Coronary artery (tissue), 2 donors: ENCODE measurements around the gene CA5A.
"Not testable (repeated sequence)": the region's sequence is repeated elsewhere in the genome, so short reads cannot be mapped to it uniquely, and the experiment has no call there.

Experiments used
- DNase-seq: peaks from one replicate; pipeline ENCODE4 v3.0.0-alpha.2; 2017; ENCODE audit warnings: low spot score
- H3K27ac ChIP-seq, 2 donors: fragments of 200-600 bp; sonication (generic); one replicate each; pipeline ENCODE4 v1.5.1; 2016 to 2019
- H3K4me3 ChIP-seq: fragments of 200-600 bp; sonication (generic); 2 replicates; pipeline ENCODE4 v1.5.1; 2016; ENCODE audit warnings: mild to moderate bottlenecking, moderate library complexity
- TF ChIP-seq, protein P1 (sequence below): fragments of 200-600 bp; sonication (generic); IDR thresholded peaks from one replicate; pipeline ENCODE4 v1.5.1; 2019; ENCODE audit warnings: antibody characterized with exemption

Gene CA5A

DNA sequence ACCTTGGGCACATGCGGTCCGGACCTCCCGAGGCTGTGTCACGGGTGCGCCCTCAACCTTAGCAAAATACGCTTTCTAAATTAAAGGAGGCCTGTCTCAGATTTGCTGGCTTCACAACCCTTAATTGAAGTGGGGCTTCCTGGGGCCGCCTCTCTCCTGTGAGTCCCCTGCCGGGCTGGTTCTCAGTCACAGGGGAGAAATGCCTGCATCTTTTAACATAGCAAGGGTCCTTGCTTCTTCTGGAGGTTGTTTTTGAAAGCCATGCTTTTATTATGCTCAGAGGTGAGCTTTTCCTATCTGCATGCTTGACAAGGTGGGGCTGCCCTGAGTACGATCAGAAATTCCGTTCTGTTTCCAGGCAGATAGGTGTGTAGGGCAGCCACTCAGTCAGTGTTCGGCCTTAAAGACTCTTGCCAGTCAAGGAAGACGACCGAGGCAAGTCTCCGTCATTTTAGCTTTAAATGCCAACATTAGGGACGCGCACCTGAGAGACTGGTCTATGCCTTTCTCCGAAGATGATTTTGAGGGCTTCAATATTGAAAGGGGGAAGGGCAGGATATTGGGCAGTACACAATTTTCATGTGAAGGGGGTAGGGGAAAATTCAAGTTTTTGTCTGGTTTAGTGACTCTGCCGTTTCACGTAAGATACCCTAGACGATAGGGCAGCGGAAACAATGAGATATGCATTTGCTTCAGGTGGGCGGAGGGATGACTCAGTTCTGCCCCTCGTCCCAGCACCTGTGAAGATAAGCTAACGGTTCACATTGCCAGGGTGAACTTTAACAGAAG is 61.5 kb downstream of the CA5A start:
- H3K27ac ChIP-seq = no peak overlapping the region
- no peak overlapping the region for H3K4me3 ChIP-seq
- no peak for DNase-seq
- TF ChIP-seq, protein P1, sequence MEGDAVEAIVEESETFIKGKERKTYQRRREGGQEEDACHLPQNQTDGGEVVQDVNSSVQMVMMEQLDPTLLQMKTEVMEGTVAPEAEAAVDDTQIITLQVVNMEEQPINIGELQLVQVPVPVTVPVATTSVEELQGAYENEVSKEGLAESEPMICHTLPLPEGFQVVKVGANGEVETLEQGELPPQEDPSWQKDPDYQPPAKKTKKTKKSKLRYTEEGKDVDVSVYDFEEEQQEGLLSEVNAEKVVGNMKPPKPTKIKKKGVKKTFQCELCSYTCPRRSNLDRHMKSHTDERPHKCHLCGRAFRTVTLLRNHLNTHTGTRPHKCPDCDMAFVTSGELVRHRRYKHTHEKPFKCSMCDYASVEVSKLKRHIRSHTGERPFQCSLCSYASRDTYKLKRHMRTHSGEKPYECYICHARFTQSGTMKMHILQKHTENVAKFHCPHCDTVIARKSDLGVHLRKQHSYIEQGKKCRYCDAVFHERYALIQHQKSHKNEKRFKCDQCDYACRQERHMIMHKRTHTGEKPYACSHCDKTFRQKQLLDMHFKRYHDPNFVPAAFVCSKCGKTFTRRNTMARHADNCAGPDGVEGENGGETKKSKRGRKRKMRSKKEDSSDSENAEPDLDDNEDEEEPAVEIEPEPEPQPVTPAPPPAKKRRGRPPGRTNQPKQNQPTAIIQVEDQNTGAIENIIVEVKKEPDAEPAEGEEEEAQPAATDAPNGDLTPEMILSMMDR = no peak

DNA sequence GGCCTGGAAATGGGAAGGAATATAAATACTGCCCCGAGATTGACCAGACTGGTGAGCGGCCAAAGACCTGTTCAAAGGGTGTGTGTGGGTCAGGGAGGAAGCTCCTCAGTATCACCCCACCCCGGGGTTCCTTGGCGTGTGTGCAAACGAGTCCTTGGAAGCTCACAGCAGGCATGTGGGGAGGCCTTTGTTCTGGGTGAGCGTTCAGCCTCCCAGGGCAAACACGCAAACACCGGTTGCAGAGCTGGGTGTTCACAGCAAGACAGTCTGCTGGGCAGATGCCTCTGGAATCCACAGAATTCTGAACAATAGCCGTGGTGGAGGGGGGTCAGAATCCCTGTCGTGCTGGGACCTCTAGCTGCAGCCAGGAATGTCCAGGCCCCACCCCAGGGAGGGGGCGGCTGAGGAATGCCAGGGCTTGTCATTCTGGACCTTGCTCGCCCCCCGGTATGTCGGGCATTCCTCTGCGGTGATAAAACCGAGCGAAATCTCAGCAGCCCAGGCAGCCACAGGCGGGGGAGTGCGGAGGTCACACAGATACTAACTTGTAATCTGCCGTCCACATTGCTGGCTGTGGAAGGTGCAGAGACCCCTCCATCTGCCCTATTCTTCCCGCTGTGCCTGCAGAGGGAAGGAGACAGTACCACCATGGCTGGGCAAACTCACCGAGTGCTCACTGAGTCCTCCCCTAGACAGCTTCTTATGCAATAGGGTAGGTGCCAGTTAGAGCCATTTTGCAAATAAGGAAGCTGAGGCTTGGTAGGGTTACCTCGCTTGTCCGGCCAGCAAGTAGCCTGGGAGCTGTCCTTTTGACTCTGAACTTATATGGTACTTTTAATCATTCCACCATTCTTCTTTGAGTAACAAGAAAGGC is 65.7 kb downstream of the CA5A start:
- not testable (repeated sequence) for H3K27ac ChIP-seq, DNase-seq, H3K4me3 ChIP-seq

DNA sequence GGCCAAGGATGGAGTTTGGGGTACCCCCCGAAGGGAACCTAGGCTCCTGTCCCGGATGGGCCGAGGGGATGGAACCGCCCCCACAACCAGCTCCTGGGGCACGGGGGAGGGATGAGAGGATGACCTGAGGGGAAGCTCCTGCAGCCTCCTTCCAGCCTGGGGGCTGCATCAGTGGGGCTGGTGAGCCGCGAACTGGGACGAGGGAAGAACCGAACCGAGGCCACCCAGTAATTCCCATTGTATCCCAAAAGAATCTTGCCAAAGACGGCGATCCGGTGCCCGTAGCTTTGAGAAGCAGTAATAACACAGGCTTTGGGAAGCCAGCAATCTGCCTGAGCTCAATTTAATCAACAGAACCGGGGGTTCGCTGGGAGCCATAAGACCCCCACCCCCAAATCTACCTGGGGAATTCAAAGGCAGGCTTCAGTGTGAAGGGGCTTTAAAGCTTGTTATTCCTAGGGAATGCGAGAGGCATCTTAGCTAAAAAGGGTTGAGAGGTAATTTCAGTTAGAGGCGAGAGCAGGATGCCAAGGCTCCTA is 66.4 kb downstream of the CA5A start:
- H3K27ac ChIP-seq, H3K4me3 ChIP-seq, DNase-seq: not testable (repeated sequence)

DNA sequence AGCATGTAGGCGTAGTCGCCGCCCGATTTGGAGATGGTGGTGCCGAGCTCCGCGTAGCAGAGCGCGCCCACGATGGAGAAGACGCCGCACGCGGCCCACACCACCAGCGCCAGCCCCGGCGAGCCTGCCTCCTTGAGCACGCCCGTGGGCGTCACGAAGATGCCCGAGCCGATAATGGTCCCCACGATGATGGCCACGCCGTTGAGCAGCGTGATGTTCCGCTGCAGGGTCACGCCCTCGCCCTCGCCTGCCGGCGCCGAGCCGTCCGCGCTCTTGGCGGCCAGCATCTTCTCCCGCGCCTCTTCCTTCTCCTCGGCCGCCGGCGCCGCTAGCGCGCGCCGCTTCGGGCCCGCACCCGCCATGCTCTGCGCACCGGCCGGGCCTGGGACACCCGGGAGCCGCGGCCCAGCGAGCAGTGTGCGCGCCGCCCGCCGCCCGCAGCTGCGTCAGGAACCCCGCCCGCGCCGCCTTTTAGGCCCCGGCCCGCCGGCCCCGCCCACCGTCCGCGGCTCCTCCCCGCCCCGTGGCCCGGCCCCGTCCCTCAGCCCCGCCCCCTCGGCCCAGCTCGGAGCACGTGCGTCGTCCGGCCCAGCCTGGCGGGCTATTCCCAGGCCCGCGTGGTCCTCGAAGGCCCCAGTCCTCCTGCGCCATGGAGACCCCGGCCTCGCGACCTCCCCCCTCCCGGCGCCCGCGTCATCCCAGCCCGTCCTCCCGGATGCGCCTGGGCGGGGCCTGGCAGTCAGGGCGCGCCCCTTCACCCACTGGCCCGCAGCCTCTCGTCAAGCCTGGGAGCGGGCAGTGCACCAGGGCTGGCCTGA is 67.1 kb downstream of the CA5A start, which contains the start of gene SLC7A5:
Gene SLC7A5 (minus strand): TSS at position 447 of the 818 bp plus-strand sequence. CDS start 85 bp downstream, at position 362.
- H3K27ac ChIP-seq = peak within 1 kb of the TSS in 1 of 2 donors; percentile 37
- not testable (repeated sequence) for DNase-seq

DNA sequence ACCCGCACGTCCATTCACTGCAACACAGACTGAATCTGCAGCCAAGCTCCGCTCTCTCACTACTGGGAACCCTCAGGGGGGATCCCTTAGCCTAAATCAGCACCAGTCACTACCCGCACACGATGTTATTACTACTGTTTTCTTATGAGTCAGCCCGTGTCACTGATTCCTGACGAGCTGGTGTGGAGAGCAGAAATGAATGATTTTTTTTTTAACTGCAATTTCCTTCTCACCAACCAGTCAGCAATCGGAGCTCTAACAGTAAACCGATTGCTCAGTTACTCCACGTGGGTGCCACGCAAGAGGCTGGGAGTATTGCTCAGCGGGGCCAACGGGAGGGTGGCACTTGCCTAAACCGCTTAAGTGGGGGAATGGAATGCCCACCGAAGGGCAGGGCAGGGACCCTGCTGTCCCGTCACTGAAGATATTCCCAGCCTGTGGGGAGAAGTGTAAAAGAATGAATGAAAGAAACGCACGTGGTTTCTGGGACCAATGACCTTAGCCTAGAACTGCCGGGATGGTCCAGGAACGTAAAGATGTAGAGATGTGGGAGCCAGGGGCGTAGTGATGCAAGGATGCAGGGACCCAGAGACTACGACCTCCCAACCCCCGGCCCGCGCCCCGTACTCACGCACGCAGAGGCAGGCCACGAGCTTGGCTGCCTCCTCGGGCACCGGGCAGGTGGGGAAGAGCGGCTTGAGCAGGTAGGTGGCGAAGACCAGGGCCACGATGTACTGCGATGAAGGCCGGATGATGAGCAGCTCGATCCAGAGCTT is 67.9 kb downstream of the CA5A start:
- DNase-seq, H3K27ac ChIP-seq: not testable (repeated sequence)
- peak overlapping the region; percentile 66 for H3K4me3 ChIP-seq

More for the DNA sequence above, 67.1 kb downstream of the CA5A start, which contains the start of gene SLC7A5:
- H3K4me3 ChIP-seq = peak within 1 kb of the TSS; percentile 66

DNA sequence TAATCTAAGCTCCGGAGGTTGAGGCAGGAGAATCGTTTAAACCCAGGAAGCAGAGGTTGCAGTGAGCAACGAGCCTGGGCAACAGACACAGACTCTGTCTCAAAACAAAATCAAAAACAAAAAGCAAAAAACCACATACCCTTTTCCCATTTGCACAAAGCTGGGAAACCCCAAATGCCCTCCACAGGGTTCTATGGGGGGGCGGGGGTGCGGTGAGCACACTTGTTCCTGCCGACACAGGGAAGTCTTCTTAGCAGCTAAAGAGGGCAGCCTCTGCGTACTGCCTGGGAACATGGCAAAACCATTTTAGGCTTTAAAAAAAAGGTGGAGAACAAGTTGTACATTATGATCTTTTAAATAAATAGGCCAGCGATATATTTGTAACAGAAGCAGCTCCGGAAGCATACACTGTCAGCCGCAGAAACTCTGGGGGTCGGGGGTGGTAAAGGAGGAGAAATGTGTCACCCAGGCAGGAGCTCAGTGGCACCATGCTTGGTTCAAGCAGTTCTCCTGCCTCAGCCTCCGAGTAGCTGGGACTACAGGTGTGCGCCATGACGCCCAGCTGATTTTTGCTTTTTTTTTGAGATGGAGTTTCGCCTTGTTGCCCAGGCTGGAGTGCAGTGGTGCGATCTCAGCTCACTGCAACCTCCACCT is 70.3 kb downstream of the CA5A start:
- not testable (repeated sequence) for H3K27ac ChIP-seq, H3K4me3 ChIP-seq, DNase-seq

DNA sequence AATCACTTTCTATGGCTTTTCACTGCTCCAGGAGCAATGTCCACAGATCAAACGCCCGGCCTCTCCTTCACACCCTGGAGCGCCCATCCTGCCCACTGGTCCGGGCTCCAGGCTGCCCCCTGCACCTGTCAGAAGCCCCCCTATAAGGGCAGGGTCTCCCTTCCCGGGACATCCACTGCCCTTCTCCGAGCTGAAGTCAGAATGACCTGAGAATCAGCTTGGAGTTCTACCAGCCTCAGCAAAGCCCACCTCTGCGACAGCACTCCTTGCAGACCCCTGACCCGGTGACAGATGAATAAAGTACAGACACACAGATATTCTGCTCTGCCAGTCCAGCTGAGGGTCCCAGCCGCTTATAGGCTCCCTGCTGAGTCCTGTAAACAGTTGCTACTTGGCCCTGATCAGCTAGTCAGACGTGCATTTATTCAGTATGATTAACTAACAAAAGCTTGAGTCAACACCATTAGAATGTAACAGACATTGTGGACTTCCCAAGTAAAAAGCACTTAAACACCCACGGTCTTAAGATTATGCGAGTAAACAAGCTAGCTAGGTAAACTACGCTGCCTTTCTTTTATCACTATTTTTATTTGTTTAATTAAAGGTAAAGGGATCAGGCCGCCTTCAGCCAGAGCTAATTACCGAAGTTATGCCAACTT is 71.9 kb downstream of the CA5A start:
- no peak overlapping the region for H3K27ac ChIP-seq
- TF ChIP-seq, protein P1 = no peak
- DNase-seq = no peak
- H3K4me3 ChIP-seq = no peak overlapping the region

DNA sequence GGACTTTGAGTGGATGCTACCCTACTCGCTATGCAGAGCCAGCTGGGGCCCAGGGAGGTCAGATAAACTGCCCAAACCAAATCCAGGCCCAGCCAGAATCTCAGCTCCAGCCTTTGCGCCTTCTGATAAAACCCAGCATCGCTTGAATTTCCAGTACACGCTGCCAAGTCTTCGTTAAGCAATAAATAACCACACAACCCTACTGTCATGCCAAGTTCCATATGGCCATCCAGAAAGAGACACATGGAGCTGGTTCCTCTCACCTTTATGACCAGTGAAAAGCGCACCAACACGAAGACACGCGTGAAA is 73.0 kb downstream of the CA5A start:
- not testable (repeated sequence) for H3K27ac ChIP-seq, H3K4me3 ChIP-seq, DNase-seq

DNA sequence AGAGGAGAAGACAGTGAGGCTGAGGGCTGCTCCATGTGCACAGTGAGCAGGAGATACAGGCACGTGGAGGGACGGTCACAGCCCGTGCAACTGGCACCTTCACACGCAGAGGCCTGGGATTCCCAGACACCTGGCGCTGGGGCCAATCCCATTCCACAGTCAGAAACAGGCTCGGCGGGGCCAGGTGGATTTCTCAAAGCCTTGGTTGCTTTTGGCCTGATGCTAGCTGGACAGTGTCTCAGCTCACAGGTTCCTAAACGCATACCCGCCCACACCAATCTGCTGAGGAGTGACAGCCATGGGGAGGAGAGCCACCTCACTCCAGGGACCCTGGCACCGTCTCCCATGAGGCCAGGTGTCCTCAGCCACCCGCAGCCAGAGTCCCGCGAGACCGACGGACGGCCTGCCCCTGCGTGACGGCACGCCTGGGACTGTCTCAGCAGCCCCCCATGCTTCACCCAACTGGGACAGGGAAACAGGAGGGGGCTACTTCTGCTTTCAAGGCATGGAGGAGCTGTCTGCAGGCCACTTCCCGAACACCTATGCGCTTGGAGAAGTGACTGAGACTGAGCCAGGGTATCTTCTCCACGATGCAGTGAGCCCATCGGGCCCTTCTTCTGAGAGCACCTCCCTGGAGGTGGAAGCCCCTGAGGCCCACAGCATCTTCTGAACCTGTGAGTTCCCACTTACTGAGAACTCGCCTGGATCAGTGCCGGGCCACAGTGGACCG is 73.6 kb downstream of the CA5A start:
- not testable (repeated sequence) for DNase-seq, H3K27ac ChIP-seq, H3K4me3 ChIP-seq

DNA sequence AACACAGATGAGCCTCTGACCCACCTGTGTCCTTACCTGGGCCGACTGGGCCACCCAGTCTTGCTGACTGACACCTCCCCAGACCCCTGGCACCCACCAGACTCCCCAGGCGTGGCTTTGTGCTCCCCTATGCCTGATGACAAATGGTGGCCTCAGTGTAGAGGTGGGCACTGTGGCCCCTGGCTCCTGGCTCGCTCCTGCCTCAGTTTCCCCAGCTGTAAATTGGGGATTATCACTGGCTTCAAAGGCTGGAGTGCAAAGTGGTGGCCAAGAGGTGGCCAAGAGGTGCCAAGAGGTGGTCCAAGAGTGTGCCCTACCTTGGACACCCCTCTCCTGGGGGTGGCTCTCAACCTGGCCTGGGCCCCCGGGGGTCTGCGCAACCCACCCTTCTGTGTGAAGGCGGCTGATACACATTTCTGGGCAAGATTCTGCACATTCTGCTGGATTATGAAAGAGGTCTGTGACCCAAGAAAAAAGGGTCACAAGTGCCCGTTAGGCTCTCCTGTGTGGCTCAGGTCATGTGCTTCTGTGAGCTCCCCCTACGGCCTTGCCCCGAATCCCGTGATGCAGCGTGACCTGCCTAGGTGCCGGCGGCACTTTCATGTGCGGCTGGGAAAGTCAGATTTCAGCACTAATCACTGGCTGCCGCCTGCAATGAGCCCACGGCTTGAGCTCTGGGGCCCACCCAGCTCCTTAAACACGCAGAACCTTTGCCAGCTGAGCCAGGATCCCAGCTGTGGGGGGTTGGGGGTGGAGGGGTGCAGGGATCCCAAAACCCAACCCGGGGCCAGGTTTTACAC is 74.8 kb downstream of the CA5A start:
- not testable (repeated sequence) for H3K4me3 ChIP-seq, DNase-seq, H3K27ac ChIP-seq
